PC-3 (cell line): ENCODE results near the gene IFNLR1.

Source experiments
- CTCF ChIP-seq: fragments of 300-600 bp; sonication (generic); conservative IDR thresholded peaks from 2 replicates; pipeline ENCODE4 v1.5.1; 2017; ENCODE audit warnings: antibody characterized with exemption, low read depth, mild to moderate bottlenecking, low read length
- EZH2 ChIP-seq: fragments of 300-600 bp; sonication (generic); IDR thresholded peaks from one replicate; pipeline ENCODE4 v1.6.1; 2017; ENCODE audit warnings: antibody characterized with exemption, mild to moderate bottlenecking, low read length; ENCODE audit not compliant: unreplicated experiment
- EZH2phosphoT487 ChIP-seq: fragments of 300-600 bp; sonication (generic); IDR thresholded peaks from 2 replicates; pipeline ENCODE4 v1.6.1; 2018; ENCODE audit warnings: mild to moderate bottlenecking, antibody characterized with exemption, low read length, borderline replicate concordance

GRCh38 chr1:24122776-24123175 lies 64.3 kb downstream of the IFNLR1 start:
- TF ChIP-seq CTCF, result no peak
- no peak for TF ChIP-seq EZH2phosphoT487
- TF ChIP-seq EZH2, result no peak
